ENCODE measurements around the gene MARCHF5. TPM values are rescaled to one million over a fixed set of nuclear protein-coding genes. Genes with fewer than 3 reads are reported as not detected.
"Not testable (repeated sequence)": the region's sequence is repeated elsewhere in the genome, so short reads cannot be mapped to it uniquely, and the experiment has no call there.

Gene MARCHF5
- total RNA-seq, 1 donor from 2014 or later, result 34.2 TPM

GRCh38 chr10:92387289-92387940 lies 96.4 kb downstream of the MARCHF5 start:
- Mint-ChIP-seq H3K36me3 (ENCODE audit: low read depth) (no peaks in the 10 kb centered on the region), H3K27ac (ENCODE audit: unreplicated experiment) (no peak overlapping the region), H3K9me3 (ENCODE audit: low read depth) (no peaks in the 10 kb centered on the region), H3K4me3 (ENCODE audit: unreplicated experiment) (no peak overlapping the region), H3K27me3 (ENCODE audit: low read depth) (peaks cover 9% of the 10 kb centered on the region), H3K4me1 (ENCODE audit: low read depth) (peaks cover 4% of the 10 kb centered on the region)
- no peak for DNase-seq (ENCODE audit: low spot score)
- no peak for TF ChIP-seq CTCF (IDR thresholded peaks at IDR 0.05)

GRCh38 chr10:92393173-92393572 lies 102.2 kb downstream of the MARCHF5 start:
- not testable (repeated sequence) for H3K9me3 Mint-ChIP-seq (ENCODE audit: low read depth); H3K27me3 Mint-ChIP-seq (ENCODE audit: low read depth); DNase-seq (ENCODE audit: low spot score); H3K36me3 Mint-ChIP-seq (ENCODE audit: low read depth); H3K4me3 Mint-ChIP-seq (ENCODE audit: unreplicated experiment); H3K27ac Mint-ChIP-seq (ENCODE audit: unreplicated experiment); H3K4me1 Mint-ChIP-seq (ENCODE audit: low read depth)

- H3K4me3 Mint-ChIP-seq (ENCODE audit: unreplicated experiment), result no peak overlapping the region
- no peak for TF ChIP-seq CTCF (IDR thresholded peaks at IDR 0.05)
- peaks cover 2% of the 10 kb centered on the region for H3K27me3 Mint-ChIP-seq (ENCODE audit: low read depth)
- H3K36me3 Mint-ChIP-seq (ENCODE audit: low read depth), result no peaks in the 10 kb centered on the region
- H3K27ac Mint-ChIP-seq (ENCODE audit: unreplicated experiment), result no peak overlapping the region
- peaks cover 7% of the 10 kb centered on the region for H3K9me3 Mint-ChIP-seq (ENCODE audit: low read depth)
- H3K4me1 Mint-ChIP-seq (ENCODE audit: low read depth), result peaks cover 4% of the 10 kb centered on the region
- no peak for DNase-seq (ENCODE audit: low spot score)
Measured at GRCh38 chr10:92395271-92395670, 104.3 kb downstream of the MARCHF5 start.

- peaks cover 16% of the 10 kb centered on the region for H3K27me3 Mint-ChIP-seq (ENCODE audit: low read depth)
- not testable (repeated sequence) for H3K36me3 Mint-ChIP-seq (ENCODE audit: low read depth); H3K9me3 Mint-ChIP-seq (ENCODE audit: low read depth); H3K4me3 Mint-ChIP-seq (ENCODE audit: unreplicated experiment); DNase-seq (ENCODE audit: low spot score); H3K4me1 Mint-ChIP-seq (ENCODE audit: low read depth); H3K27ac Mint-ChIP-seq (ENCODE audit: unreplicated experiment)
Measured at GRCh38 chr10:92402234-92402633, 111.3 kb downstream of the MARCHF5 start.

Other genes starting within 250 kb of the MARCHF5 start
- gene CPEB3, start 89 bp upstream of the MARCHF5 start, total RNA-seq, result 1.1 to 1.7 TPM (median 1.2 TPM) in 3 replicates